GM21717 (cell line): ENCODE results near the gene CLNS1A.
A peak's percentile ranks its signal among the peaks of the same experiment; 100 is the strongest.
"Not testable (repeated sequence)": the region's sequence is repeated elsewhere in the genome, so short reads cannot be mapped to it uniquely, and the experiment has no call there.

Source experiments
- ATAC-seq: cut with Tn5 transposase; IDR thresholded peaks from one replicate; pipeline ENCODE4 v1.9.1; 2021; ENCODE audit warnings: mild to moderate bottlenecking, moderate library complexity; ENCODE audit not compliant: unreplicated experiment

Gene CLNS1A

DNA sequence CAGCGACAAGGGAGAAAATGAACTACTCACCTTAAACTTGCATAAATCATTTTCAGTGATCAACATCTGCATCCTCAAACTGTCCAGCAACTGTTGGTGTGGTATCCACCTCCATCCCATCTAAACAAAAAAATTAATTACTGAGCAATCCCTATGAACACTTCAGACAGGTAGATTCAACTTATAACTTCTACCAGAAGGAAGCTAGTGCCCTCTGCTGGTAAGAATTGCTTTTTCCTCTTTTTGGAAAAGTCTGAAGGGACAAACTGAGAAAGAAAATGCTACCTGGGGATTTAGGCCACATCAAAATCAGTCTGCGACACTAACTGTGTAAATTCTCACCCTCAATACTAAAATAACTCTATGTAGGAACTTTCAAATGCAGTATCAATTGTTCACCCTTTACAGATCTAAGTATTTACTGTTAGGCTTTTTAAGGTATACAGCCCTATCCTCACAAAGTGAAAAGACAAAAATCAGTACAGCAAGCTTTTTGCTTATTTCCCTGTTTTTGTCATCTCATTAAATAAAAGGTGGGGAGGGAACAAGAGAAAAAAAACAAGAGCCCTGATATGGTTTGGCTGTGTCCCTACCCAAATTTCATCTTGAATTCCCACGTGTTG, 17.9 kb downstream of the CLNS1A start:
- no peak for ATAC-seq

DNA sequence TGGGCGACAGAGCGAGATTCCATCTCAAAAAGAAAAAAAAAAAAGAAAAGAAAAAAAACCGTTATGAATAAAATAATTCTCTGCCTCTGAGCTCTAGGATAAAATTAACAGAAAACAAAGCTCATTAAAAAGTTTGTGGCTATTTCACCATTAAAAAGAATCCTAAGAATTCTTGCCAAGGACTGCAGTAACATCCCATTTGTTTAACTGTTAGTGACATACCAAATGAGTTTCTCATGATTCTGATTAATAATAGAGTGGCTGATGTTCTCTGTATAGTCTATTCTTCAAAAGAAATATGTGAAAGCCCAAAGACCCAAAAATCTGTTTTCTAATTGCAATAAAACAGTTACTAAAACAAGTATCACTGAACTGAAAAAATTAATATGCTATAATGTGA, 19.7 kb downstream of the CLNS1A start:
- ATAC-seq, result no peak

DNA sequence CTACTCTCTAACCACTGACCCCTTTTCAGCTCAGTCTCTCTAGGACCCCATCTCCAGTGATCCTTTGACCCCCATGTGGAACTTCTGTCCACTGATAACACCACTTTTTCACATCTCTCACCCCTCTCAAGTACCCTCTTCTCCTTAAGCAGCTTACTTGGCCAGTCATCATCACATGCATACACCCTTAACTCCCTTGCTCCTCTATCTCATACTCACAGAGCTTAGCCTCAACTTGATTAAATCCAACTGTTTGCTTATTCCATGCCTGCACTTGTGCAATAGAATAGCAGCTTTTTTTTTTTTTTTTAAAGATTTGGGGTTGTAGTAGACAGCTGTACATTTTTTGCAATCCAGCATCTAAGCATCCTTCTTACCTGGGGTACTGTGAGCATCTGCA, 25.7 kb downstream of the CLNS1A start:
- ATAC-seq, result no peak

DNA sequence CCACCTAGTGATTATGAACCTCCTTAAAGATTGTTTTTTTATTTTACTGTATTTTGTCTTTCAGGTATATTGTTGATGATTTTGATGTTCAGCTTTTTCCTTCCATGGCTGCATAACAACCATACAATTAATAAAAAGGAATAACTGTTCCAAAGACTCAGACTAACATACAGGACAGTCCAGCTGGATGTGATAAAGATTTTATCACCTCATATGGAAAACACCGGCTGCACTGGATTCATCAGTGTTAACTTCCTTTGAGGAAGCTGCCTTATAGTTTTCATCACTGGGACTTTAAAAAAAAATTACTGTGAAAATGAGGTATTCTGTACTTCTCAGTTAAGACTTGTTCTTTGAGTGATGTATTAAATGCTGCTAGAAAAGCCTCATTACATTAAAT, 28.4 kb downstream of the CLNS1A start:
- no peak for ATAC-seq

DNA sequence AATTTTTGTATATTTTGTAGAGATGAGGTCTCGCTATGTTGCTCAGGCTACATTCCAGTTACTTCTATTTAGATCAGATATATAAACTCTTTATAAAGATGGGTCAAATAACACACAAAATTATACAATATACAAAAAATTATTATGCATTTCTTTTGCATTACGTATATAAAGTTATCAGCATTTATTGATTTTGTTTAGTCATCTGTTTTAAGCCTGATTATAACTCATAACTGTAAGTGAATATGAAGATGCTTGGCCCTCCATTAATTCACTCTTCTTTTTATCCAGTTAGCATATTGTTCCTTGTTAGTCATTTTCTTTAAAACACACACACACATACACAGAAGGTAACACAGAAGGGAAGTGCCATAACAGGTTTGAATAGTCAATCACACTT, 33.3 kb downstream of the CLNS1A start:
- ATAC-seq, result no peak

DNA sequence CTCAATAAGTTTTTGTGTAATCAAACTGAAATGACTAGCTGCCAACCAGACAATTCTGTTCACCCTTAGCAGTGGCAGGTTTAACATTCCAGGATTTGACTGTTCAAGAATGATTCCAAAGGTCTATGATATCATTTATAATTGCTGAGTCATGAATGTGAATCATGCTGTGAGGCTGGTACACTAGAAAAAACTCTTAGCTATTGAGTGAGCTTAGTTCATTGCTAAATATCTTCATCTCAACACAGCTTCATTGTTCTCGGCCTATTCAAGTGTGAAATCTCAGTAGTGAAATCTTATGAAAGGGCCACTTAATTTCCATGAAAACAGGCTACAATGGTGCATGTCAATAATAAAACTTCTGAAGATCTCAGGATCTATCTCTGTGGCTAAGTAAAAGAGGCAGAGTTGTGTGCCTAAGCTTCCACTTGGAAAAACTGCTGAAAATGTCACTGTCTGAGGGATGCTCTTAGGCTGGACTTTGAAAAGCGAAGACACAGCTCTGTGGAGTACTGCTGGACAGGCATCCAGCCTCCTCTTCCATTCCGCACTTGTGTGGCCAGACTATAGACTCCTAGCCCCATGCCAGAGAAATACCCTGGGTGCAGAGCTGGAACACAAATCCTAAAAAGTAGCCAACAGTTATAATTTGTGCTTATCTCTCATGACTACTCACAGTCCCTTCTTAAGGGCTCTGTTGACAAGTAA, 35.1 kb downstream of the CLNS1A start:
- no peak for ATAC-seq

DNA sequence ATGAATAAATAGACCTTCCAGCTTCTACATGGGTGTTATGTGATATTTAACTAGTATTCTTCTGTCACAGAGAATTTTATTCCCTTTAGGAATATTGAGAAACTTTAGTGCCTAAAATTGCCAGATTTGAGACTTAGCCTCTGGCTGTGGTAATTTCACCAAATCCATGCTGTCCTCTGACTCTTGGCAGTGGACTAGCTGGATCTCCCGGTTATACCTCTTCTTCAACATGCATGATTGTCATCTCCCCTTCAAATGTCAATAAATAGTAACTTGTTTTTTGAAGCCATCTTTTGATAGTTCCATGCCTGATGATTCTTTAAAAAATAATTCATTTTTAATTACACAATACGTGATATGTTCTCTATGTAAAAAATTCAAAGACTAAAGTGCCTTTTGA, 39.4 kb downstream of the CLNS1A start:
- no peak for ATAC-seq

DNA sequence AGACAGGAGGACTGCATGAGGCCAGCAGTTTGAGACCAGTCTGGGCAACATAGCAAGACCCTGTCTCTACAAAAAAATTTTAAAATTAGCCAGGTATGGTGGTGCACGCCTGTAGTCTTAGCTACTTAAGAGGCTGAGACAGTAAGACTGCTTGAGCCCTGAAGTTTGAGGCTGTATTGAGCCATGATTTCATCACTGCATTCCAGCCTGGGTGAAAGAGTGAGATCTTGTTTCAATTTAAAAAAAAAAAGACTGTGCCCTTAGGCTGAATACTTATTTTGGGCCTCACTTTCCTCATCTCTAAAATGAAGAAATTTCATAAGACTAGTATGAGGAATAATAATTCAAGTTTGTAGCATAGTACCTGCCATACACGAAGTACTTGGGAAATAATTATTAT, 41.0 kb downstream of the CLNS1A start:
- ATAC-seq, result no peak

DNA sequence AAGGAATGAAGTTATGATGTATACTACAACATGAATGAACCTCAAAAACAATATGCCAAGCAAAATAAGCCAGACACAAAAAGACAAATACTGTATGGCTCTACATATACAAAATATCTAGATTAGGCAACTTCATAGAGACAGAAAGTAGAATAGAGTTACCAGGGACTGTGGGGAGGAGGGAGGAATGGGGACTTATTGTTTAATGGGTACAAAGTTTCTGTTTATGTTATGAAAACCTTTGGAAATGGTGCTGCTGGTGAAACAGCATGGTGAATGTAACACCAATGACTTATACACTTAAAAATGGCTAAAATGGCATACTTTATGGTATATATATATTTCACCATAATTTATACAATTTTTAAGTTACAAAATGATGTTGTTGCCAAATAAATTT, 43.7 kb downstream of the CLNS1A start:
- no peak for ATAC-seq

DNA sequence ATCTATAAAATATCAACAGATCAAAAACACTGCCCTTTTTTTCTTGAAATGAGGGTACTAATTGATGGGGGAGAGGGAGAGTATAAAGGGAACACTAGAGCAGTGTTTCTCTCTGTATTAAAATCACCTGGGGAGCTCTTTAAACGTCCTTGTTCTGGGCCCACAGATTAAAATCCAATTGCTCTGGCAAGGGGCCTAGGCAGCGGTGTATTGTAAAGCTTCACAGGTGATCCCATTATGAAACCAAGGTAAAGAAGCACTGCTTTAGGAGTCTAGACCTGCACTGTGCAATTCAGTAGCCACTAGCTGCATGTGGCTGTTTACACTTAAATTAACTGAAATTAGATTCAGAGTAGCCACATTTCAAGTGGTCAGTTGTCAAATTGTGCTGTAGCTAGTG, 44.9 kb downstream of the CLNS1A start:
- no peak for ATAC-seq

DNA sequence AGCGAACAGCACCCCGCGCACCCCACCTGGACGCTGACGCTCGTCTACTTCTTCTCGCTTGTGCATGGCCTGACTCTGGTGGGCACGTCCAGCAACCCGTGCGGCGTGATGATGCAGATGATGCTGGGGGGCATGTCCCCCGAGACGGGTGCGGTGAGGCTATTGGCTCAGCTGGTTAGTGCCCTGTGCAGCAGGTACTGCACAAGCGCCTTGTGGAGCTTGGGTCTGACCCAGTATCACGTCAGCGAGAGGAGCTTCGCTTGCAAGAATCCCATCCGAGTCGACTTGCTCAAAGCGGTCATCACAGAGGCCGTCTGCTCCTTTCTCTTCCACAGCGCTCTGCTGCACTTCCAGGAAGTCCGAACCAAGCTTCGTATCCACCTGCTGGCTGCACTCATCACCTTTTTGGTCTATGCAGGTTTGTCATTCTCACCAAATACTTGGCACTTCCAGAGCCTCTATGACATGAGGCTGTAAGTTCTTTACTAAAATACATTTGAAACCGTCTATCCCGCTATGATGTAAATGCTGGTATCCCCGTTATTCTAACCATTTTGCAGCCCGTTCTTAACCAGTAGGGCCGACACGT, 47.3 kb downstream of the CLNS1A start:
- ATAC-seq, result no peak

DNA sequence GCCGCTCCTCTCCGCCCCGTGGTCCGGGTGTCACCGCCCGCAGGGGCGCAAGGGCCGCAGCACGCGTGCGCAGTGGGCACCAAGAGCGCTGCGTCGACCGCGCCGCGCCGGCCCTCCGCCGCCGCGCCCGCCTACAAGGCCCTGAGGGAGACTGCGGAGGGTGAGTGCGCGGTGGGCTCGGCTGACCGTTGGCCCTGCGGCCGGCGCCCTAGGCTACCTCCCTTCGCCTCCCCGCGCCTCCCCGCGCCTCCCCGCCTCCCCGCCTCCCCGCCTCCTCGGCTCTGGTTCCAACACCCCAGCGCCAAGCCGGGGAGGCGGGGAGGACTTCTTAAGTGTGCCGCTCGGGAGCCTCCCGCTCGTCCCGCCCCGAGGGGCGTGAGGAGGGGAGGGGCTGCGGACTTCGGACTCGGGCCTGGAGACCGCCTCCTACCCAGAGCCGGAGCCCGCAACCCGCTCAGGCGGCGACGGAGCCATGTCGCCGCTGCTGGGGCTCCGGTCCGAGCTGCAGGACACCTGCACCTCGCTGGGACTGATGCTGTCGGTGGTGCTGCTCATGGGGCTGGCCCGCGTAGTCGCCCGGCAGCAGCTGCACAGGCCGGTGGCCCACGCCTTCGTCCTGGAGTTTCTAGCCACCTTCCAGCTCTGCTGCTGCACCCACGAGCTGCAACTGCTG, 47.9 kb downstream of the CLNS1A start, which contains the start of gene AQP11:
AQP11 (plus strand) TSS at position 433 of the 673 bp plus-strand sequence; CDS start at position 473, 40 bp downstream.
- peak; percentile 78 for ATAC-seq

DNA sequence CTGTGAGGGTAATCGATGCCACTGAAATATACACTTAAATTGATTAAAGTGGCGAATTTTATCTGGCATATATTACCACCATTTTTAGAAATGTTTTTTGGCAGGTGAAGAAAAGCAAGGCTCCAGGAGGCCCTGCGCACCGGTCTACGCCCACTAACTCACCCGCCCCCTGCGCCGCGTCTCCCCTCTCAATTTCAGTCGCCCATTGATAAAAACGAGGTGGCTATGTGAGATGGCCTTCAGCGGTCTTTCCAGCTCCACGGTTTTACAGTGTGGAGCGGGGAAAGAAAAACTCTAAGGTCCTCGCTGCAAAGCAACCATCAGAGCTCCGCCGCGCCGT, 48.4 kb downstream of the CLNS1A start:
- peak; percentile 18 for ATAC-seq

DNA sequence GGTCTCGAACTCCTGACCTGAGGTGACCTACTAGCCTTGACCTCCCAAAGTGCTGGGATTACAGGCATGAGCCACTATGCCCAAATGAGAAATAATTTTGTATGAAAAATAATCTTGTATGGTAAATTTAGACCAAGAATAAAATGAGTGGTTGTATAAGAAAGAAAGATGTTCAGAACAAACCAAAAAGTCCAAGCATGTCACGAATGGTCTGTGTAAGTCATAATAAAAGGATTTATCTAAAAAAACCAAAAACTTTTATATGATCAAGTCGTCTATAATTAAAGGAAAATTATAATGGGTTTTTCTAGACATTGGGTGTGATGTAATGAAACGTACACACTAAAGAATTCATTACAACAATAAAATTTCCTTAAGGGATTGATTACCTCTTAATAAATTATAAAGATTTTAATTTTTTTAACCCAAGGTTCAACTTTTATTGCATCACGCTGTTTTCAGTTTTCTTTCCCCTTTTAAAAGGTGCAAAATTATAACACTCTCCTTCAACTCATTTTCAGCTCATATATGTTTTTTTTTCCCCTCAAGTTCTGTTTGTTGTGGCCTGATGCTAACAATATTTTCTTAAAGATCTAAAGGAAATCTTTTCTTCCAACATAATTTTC, 56.8 kb downstream of the CLNS1A start:
- ATAC-seq, result no peak

DNA sequence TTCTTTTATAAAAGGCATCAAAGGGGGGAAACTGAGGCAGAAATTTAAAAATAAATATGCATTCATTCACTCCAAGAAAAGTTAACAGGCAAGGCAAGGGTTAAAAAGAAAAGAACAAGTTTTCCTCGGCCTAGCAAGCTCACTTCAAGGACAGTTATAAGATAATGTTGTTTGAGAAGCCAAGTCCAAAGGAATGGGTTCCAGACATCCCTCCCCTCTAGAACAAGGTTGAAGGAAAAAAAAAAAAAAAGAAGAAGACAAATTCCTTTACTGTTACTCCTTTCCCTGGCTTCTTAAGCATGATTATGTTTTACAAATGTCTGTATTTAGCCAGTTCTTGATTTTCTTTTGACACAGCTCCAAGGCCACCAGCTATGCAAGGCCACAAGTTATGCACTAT, 62.2 kb downstream of the CLNS1A start:
- not testable (repeated sequence) for ATAC-seq

DNA sequence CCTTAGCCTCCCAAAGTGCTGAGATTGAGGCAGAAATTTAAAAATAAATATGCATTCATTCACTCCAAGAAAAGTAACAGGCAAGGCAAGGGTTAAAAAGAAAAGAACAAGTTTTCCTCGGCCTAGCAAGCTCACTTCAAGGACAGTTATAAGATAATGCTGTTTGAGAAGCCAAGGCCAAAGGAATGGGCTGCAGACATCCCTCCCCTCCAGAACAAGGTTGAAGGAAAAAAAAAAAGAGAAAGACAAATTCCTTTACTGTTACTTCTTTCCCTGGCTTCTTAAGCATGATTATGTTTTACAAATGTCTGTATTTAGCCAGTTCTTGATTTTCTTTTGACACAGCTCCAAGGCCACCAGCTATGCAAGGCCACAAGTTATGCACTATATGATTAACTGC, 66.7 kb downstream of the CLNS1A start:
- ATAC-seq, result not testable (repeated sequence)

DNA sequence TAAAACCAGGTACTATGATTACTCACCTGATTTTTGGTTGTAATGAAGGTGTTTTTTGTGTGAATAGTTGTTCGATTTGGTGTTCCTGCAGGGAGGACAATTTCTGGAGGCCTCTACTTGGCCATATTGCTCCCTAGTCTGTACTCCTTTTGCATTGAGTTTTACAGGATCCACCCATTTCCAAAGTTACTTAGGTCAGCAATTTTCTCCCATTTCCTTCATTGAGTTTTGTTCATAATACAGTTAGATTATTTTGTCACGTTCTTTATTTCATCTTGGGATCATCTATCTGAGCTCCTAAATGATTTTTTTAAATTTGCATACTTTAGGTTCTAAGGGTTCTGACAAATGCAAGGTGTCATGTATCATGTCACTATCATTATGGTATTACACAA, 67.9 kb downstream of the CLNS1A start:
- ATAC-seq, result no peak

DNA sequence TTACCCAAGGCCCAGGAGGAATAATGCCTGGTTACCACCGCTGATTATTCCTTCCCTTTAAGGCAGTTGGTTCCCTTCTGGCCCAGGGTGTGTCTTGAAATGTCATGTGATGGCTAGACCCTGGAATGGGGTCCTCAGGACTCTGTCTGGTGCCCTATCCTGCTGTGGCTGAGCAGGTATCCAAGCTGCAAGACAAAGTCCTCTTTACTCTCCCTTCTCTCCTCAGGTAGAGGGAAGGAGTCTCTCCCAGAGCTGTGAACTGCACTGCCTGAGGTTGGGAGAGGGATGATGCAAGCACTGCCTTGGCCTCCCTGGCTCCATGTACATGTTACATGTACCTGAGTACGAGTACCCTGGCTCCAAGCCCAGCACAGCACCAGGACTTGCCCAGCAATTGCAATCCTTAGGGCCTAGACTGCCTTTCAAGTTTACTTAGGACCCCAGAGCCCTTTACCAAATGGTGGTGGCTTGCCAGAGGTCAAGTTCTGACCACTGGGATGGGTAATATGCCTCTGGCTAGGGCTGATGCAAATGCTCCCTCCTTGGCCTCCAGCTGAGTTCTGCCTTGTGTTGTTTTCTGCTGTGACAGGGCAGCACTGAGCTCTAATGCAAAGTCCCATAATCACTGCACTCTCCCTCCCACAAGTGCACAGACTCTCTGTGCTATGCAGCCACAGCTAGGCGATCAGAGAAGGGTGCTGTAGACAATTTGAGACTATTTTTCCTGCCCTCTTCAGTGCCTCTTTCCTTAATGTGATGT, 68.5 kb downstream of the CLNS1A start:
- ATAC-seq, result no peak

DNA sequence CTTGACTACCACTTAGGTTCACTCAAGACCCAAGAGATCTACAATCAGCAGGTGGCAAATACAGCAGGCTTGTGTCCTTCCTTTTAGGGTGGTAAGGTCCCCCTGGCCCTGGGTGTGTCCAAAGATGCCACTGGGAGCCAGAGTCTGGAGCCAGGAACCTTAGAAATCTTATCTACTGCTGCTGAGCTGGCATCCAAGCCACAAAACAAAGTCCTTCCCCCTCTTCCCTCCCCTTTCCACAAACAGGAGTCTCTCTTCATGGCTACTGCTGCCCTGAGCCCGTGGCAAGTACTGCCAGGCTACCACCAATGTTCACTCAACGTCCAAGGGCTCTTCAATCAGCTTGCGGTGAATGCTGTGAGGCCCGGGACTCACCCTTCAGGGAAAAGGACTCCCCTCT, 69.3 kb downstream of the CLNS1A start:
- ATAC-seq, result no peak
